ENCODE results near the gene STOM.

STOM gene

DNA sequence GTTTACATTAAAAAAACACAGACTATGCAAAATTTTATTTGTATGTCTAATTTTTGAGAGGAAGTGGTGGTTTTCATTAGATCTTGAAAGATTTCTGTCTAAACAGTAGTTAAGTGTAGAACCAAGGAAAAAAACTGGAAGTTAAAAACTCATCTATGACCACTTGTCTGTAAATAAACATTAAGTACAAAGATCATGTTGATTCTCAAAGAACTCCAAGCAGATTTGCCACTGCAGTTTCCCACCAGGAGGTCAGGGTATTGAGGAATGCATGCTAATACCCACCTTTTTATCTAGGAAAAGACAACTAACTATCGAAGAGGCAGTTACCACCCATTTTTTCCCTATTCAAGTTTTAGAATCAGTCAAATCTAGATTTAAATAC, 1.9 kb downstream of the STOM start:
- no peak overlapping the region for H3K27ac ChIP-seq
- in situ Hi-C loops (cut with HindIII; ENCODE audit: low pct_ligation_motif_present, low sequenced_read_pairs), result no loop called here
- H3K36me3 ChIP-seq (replicated peaks), result no peaks in the 10 kb centered on the region
- TF ChIP-seq, protein P1, sequence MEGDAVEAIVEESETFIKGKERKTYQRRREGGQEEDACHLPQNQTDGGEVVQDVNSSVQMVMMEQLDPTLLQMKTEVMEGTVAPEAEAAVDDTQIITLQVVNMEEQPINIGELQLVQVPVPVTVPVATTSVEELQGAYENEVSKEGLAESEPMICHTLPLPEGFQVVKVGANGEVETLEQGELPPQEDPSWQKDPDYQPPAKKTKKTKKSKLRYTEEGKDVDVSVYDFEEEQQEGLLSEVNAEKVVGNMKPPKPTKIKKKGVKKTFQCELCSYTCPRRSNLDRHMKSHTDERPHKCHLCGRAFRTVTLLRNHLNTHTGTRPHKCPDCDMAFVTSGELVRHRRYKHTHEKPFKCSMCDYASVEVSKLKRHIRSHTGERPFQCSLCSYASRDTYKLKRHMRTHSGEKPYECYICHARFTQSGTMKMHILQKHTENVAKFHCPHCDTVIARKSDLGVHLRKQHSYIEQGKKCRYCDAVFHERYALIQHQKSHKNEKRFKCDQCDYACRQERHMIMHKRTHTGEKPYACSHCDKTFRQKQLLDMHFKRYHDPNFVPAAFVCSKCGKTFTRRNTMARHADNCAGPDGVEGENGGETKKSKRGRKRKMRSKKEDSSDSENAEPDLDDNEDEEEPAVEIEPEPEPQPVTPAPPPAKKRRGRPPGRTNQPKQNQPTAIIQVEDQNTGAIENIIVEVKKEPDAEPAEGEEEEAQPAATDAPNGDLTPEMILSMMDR (IDR thresholded peaks at IDR 0.05; ENCODE audit: low read depth, low read length, missing control alignments), result no peak
- no peaks in the 10 kb centered on the region for H3K27me3 ChIP-seq (replicated peaks)
- no peak for DNase-seq
- H3K4me3 ChIP-seq (ENCODE audit: low read depth, low read length), result no peak overlapping the region

DNA sequence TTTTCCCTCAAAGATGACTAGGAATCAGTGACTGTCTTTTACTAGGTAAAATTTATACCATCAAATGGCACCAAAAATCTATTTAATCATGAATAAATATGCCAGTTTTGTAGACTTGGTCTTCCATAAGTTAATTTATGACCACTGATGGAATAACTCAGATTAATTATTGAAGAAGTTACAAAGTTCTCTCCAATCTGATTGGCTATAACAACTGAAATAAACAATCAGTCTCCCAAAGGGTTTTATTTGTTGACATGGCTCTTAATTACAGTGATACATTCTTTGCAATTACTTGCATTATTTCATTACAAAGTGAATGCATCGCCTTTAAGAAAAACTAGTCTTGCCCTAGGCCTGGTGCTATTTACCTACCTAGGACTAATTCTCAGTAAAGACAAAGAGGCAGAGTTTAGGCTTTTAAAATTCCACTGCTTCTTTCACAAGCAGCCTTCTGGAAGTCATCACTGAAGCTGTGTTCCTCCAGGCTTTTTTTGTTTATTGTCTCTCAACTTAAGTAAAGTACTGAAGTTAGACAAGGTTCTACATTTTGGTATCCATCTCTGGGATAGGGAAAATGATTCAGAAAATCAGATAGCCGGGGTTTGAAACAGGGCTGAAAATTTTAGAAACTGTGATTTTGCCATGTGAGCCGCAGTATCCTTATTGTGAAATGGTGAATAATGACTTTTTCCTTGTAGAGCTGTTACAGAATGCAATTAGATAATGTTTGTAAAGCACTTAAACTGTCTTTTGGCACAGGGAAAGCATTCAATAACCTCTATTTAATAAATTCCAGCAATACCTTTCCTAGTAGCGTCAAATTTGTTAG, 2.5 kb downstream of the STOM start:
- no peaks in the 10 kb centered on the region for H3K36me3 ChIP-seq (replicated peaks)
- no peak for DNase-seq
- in situ Hi-C loops (cut with HindIII; ENCODE audit: low pct_ligation_motif_present, low sequenced_read_pairs), result no loop called here
- H3K27ac ChIP-seq, result no peak overlapping the region
- no peaks in the 10 kb centered on the region for H3K27me3 ChIP-seq (replicated peaks)
- H3K4me3 ChIP-seq (ENCODE audit: low read depth, low read length), result no peak overlapping the region
- TF ChIP-seq, protein P1 (IDR thresholded peaks at IDR 0.05; ENCODE audit: low read depth, low read length, missing control alignments), result no peak

DNA sequence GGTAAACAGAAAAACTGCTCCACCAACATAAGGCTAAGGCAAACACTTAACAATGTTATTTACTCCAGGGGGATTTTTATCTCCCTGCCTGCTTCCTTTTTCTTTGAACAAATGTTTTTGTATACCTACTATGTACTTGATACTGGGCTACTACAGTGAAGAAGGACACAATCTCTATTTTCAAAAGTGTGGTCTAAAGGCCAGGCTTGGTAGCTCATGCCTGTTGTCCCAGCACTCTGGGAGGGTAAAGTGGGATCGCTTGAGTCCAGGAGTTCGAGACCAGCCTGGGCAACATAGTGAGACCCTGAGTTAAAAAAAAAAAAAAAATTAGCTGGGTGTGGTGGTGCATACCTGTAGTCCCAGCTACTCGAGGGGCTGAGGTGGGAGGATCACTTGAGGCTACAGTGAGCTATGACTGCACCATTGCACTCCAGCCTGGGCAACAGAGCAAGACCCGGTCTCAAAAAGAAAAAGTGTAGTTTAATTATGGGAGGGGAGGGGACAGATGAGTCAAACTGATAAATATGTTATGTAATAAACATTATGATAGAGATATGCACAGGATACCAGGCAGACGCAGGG, 3.3 kb downstream of the STOM start:
- H3K36me3 ChIP-seq (replicated peaks), result no peaks in the 10 kb centered on the region
- DNase-seq, result no peak
- H3K27ac ChIP-seq, result no peak overlapping the region
- H3K27me3 ChIP-seq (replicated peaks), result no peaks in the 10 kb centered on the region
- in situ Hi-C loops (cut with HindIII; ENCODE audit: low pct_ligation_motif_present, low sequenced_read_pairs), result no loop called here
- TF ChIP-seq, protein P1 (IDR thresholded peaks at IDR 0.05; ENCODE audit: low read depth, low read length, missing control alignments), result no peak
- H3K4me3 ChIP-seq (ENCODE audit: low read depth, low read length), result no peak overlapping the region

DNA sequence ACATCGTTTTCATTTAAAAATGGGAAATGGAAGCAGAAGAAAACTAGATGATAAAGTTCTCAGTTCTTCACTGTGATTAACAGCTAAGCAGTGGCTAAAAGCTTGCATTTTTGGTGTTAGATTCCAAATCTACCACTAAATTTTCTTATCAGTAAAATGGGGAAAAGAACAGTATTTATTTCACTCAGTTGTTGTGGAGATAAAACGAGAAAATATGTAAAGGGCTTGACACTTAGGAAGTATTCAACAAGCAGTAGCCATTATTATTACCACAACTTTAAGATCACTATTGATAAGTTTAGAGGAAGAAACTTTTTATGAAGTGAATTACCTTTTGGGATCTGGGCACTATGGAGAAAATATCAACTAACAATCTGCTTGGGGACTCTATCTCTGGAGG, 4.5 kb downstream of the STOM start:
- in situ Hi-C loops (cut with HindIII; ENCODE audit: low pct_ligation_motif_present, low sequenced_read_pairs), result no loop called here

DNA sequence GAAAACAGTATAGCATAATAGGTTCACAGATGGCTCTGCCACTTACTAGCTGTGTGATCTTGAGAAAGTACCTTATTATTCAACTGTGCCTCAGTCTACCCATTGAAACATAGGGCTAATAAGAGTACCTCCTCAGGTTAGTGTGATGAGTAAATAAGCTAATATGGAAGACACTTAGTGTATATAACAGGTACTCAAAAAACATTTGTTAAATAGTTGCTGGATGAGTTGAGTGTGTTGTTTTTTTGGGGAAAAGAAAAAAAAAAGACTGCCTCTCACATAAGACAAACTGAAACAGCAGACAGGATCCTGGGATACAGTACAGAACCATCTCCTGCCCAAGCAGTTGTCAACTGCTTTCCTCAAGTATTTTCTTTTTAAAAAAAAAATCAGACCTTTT, 5.2 kb downstream of the STOM start:
- in situ Hi-C loops (cut with HindIII; ENCODE audit: low pct_ligation_motif_present, low sequenced_read_pairs), result no loop called here
- DNase-seq, result no peak
- no peaks in the 10 kb centered on the region for H3K36me3 ChIP-seq (replicated peaks)
- TF ChIP-seq, protein P1 (IDR thresholded peaks at IDR 0.05; ENCODE audit: low read depth, low read length, missing control alignments), result no peak
- H3K4me3 ChIP-seq (ENCODE audit: low read depth, low read length), result no peak overlapping the region
- H3K27me3 ChIP-seq (replicated peaks), result no peaks in the 10 kb centered on the region
- H3K27ac ChIP-seq, result no peak overlapping the region

More for the DNA sequence above, 4.5 kb downstream of the STOM start:
- no peak overlapping the region for H3K4me3 ChIP-seq (ENCODE audit: low read depth, low read length)
- H3K27ac ChIP-seq, result no peak overlapping the region
- H3K27me3 ChIP-seq (replicated peaks), result no peaks in the 10 kb centered on the region
- no peak for DNase-seq
- H3K36me3 ChIP-seq (replicated peaks), result no peaks in the 10 kb centered on the region
- TF ChIP-seq, protein P1 (IDR thresholded peaks at IDR 0.05; ENCODE audit: low read depth, low read length, missing control alignments), result no peak

All from brain microvascular endothelial cell (primary cell).